ENCODE measurements around the gene USP11. TPM values are rescaled to one million over a fixed set of nuclear protein-coding genes. Genes with fewer than 3 reads are reported as not detected.

The USP11 gene
- total RNA-seq, 1 donor from 2014 or later = 190 TPM

GRCh38 chrX:47201345-47201944 lies 31.4 kb upstream of the USP11 start:
- Mint-ChIP-seq H3K4me3 (ENCODE audit: unreplicated experiment) (no peak overlapping the region), H3K27ac (ENCODE audit: unreplicated experiment) (no peak overlapping the region), H3K9me3 (ENCODE audit: unreplicated experiment) (peaks cover 6% of the 10 kb centered on the region), H3K4me1 (ENCODE audit: low read depth, unreplicated experiment) (peaks cover 3% of the 10 kb centered on the region), H3K27me3 (ENCODE audit: unreplicated experiment) (no peaks in the 10 kb centered on the region), H3K36me3 (ENCODE audit: unreplicated experiment) (no peaks in the 10 kb centered on the region)
- DNase-seq = no peak
- TF ChIP-seq, protein P1, sequence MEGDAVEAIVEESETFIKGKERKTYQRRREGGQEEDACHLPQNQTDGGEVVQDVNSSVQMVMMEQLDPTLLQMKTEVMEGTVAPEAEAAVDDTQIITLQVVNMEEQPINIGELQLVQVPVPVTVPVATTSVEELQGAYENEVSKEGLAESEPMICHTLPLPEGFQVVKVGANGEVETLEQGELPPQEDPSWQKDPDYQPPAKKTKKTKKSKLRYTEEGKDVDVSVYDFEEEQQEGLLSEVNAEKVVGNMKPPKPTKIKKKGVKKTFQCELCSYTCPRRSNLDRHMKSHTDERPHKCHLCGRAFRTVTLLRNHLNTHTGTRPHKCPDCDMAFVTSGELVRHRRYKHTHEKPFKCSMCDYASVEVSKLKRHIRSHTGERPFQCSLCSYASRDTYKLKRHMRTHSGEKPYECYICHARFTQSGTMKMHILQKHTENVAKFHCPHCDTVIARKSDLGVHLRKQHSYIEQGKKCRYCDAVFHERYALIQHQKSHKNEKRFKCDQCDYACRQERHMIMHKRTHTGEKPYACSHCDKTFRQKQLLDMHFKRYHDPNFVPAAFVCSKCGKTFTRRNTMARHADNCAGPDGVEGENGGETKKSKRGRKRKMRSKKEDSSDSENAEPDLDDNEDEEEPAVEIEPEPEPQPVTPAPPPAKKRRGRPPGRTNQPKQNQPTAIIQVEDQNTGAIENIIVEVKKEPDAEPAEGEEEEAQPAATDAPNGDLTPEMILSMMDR (IDR thresholded peaks at IDR 0.05; ENCODE audit: partially characterized antibody, unreplicated experiment) = no peak

DNA sequence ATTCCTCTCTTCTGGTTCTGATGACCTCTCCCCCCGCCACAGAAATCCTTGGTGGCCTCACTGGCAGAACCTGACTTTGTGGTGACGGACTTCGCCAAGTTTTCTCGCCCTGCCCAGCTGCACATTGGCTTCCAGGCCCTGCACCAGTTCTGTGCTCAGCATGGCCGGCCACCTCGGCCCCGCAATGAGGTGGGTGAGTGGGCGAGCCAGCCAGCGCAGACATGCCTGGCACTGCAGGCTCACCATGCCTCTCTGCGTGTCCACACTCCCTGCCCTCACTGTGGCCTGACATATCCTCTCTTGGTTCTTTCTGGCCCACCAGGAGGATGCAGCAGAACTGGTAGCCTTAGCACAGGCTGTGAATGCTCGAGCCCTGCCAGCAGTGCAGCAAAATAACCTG lies 30.5 kb upstream of the USP11 start:
- no peaks in the 10 kb centered on the region for H3K36me3 Mint-ChIP-seq (ENCODE audit: unreplicated experiment)
- H3K4me1 Mint-ChIP-seq (ENCODE audit: low read depth, unreplicated experiment) = no peaks in the 10 kb centered on the region
- H3K4me3 Mint-ChIP-seq (ENCODE audit: unreplicated experiment) = no peak overlapping the region
- H3K27ac Mint-ChIP-seq (ENCODE audit: unreplicated experiment) = no peak overlapping the region
- TF ChIP-seq, protein P1 (IDR thresholded peaks at IDR 0.05; ENCODE audit: partially characterized antibody, unreplicated experiment) = no peak
- H3K27me3 Mint-ChIP-seq (ENCODE audit: unreplicated experiment) = no peaks in the 10 kb centered on the region
- H3K9me3 Mint-ChIP-seq (ENCODE audit: unreplicated experiment) = peaks cover 4% of the 10 kb centered on the region
- no peak for DNase-seq

DNA sequence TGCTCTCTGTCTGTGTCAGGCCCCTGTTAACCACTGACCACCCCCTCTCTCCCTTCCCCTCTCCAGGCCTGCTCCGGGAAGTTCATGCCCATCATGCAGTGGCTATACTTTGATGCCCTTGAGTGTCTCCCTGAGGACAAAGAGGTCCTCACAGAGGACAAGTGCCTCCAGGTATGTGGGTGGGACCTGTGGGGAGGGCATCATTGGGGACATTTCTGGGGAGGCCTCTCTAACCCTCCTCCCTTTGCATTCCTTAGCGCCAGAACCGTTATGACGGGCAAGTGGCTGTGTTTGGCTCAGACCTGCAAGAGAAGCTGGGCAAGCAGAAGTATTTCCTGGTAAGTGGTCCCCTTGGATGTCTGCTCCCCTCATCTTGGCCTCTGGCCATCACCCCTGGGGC lies 29.9 kb upstream of the USP11 start:
- Mint-ChIP-seq H3K36me3 (ENCODE audit: unreplicated experiment) (no peaks in the 10 kb centered on the region), H3K4me3 (ENCODE audit: unreplicated experiment) (no peak overlapping the region), H3K27ac (ENCODE audit: unreplicated experiment) (no peak overlapping the region), H3K27me3 (ENCODE audit: unreplicated experiment) (no peaks in the 10 kb centered on the region), H3K4me1 (ENCODE audit: low read depth, unreplicated experiment) (no peaks in the 10 kb centered on the region), H3K9me3 (ENCODE audit: unreplicated experiment) (peaks cover 4% of the 10 kb centered on the region)
- DNase-seq = no peak
- TF ChIP-seq, protein P1 (IDR thresholded peaks at IDR 0.05; ENCODE audit: partially characterized antibody, unreplicated experiment) = no peak

- TF ChIP-seq, protein P1 (IDR thresholded peaks at IDR 0.05; ENCODE audit: partially characterized antibody, unreplicated experiment) = no peak
- Mint-ChIP-seq H3K36me3 (ENCODE audit: unreplicated experiment) (no peaks in the 10 kb centered on the region), H3K4me1 (ENCODE audit: low read depth, unreplicated experiment) (no peaks in the 10 kb centered on the region), H3K4me3 (ENCODE audit: unreplicated experiment) (peak overlapping the region; percentile 49), H3K27me3 (ENCODE audit: unreplicated experiment) (no peaks in the 10 kb centered on the region), H3K27ac (ENCODE audit: unreplicated experiment) (peak overlapping the region; percentile 66), H3K9me3 (ENCODE audit: unreplicated experiment) (peaks cover 4% of the 10 kb centered on the region)
- DNase-seq = no peak
Observed at GRCh38 chrX:47204970-47205369, 27.8 kb upstream of the USP11 start.

DNA sequence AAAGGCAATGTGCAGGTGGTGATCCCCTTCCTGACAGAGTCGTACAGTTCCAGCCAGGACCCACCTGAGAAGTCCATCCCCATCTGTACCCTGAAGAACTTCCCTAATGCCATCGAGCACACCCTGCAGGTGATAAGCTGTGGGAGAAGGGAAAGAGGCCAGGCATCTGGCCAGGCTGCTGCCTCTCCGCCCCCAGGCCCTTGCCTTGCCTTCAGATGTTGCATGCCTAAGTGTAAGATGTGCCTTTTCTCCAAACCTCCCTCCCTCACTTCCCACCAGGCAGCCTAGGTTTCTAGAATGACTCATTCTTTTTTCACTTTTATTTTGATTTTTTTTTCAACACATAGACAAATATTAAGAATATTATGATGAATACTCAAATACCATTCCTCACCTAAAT lies 26.5 kb upstream of the USP11 start:
- Mint-ChIP-seq H3K4me1 (ENCODE audit: low read depth, unreplicated experiment) (no peaks in the 10 kb centered on the region), H3K36me3 (ENCODE audit: unreplicated experiment) (peaks cover 2% of the 10 kb centered on the region), H3K27me3 (ENCODE audit: unreplicated experiment) (no peaks in the 10 kb centered on the region), H3K4me3 (ENCODE audit: unreplicated experiment) (no peak overlapping the region), H3K9me3 (ENCODE audit: unreplicated experiment) (peaks cover 4% of the 10 kb centered on the region), H3K27ac (ENCODE audit: unreplicated experiment) (peak overlapping the region; percentile 55)
- TF ChIP-seq, protein P1 (IDR thresholded peaks at IDR 0.05; ENCODE audit: partially characterized antibody, unreplicated experiment) = no peak
- DNase-seq = no peak

All from glutamatergic neuron (in vitro differentiated cells).